DOHH2 (cell line): ENCODE measurements around the gene TNFAIP3.
"Not testable (repeated sequence)": the region's sequence is repeated elsewhere in the genome, so short reads cannot be mapped to it uniquely, and the experiment has no call there.

Source experiments
- H3F3A ChIP-seq: fragments of 200-600 bp; sonication (generic), shearing (Covaris generic); 2 replicates; pipeline ENCODE4 v1.6.0; 2016; ENCODE audit warnings: antibody characterized with exemption, mild to moderate bottlenecking; ENCODE audit not compliant: control insufficient read depth, insufficient read depth
- H3K27ac ChIP-seq: fragments of 200-600 bp; sonication (generic); 2 replicates; pipeline ENCODE4 v1.5.1; 2014; ENCODE audit warnings: low read depth, mild to moderate bottlenecking, low read length, moderate library complexity
- H3K27me3 ChIP-seq: fragments of 200-600 bp; sonication (generic); 2 replicates; pipeline ENCODE4 v1.6.1; 2014; ENCODE audit warnings: mild to moderate bottlenecking, low read length, mixed read lengths; ENCODE audit not compliant: control insufficient read depth
- H3K36me3 ChIP-seq: fragments of 200-600 bp; sonication (generic); 2 replicates; pipeline ENCODE4 v1.6.1; 2014; ENCODE audit warnings: mild to moderate bottlenecking, low read length, moderate library complexity, mixed read lengths; ENCODE audit not compliant: control insufficient read depth
- H3K4me1 ChIP-seq: fragments of 200-600 bp; sonication (generic); 2 replicates; pipeline ENCODE4 v1.6.1; 2014; ENCODE audit warnings: mild to moderate bottlenecking, low read length, mixed read lengths; ENCODE audit not compliant: control insufficient read depth
- H3K4me2 ChIP-seq: fragments of 200-600 bp; sonication (generic); 2 replicates; pipeline ENCODE4 v1.6.0; 2014; ENCODE audit warnings: mild to moderate bottlenecking, low read length, moderate library complexity
- H3K4me3 ChIP-seq: fragments of 200-600 bp; sonication (generic); 2 replicates; pipeline ENCODE4 v1.5.1; 2014; ENCODE audit warnings: mild to moderate bottlenecking, low read length, mixed read lengths
- H3K79me2 ChIP-seq: fragments of 200-600 bp; sonication (generic); 2 replicates; pipeline ENCODE4 v1.6.1; 2014; ENCODE audit warnings: mild to moderate bottlenecking, low read length, mixed read lengths; ENCODE audit not compliant: control insufficient read depth
- H3K9me2 ChIP-seq: fragments of 200-600 bp; sonication (generic); replicated peaks from 2 replicates; pipeline ENCODE4 v1.6.1; 2014; ENCODE audit warnings: mild to moderate bottlenecking, low read length, mixed read lengths; ENCODE audit not compliant: control insufficient read depth
- H3K9me3 ChIP-seq: fragments of 200-600 bp; sonication (generic); 2 replicates; pipeline ENCODE4 v1.6.1; 2014; ENCODE audit warnings: antibody characterized with exemption, low read length, mixed read lengths; ENCODE audit not compliant: control insufficient read depth, insufficient read depth
- H4K20me1 ChIP-seq: fragments of 200-600 bp; sonication (generic); 2 replicates; pipeline ENCODE4 v1.6.0; 2014; ENCODE audit warnings: low read depth, mild to moderate bottlenecking, antibody characterized with exemption, low read length, moderate library complexity; ENCODE audit not compliant: control insufficient read depth, insufficient read depth
- EZH2phosphoT487 ChIP-seq: fragments of 200-600 bp; sonication (generic); IDR thresholded peaks from 2 replicates; pipeline ENCODE4 v1.6.1; 2017; ENCODE audit warnings: borderline replicate concordance, mild to moderate bottlenecking, antibody characterized with exemption, low read length, moderate library complexity, mixed read lengths
- TF ChIP-seq, protein P1 (sequence below): fragments of 200-600 bp; sonication (generic); IDR thresholded peaks from one replicate; pipeline ENCODE4 v1.5.1; 2014; ENCODE audit warnings: antibody characterized with exemption, mild to moderate bottlenecking, low read depth, low read length; ENCODE audit not compliant: poor library complexity, severe bottlenecking

Gene TNFAIP3

DNA sequence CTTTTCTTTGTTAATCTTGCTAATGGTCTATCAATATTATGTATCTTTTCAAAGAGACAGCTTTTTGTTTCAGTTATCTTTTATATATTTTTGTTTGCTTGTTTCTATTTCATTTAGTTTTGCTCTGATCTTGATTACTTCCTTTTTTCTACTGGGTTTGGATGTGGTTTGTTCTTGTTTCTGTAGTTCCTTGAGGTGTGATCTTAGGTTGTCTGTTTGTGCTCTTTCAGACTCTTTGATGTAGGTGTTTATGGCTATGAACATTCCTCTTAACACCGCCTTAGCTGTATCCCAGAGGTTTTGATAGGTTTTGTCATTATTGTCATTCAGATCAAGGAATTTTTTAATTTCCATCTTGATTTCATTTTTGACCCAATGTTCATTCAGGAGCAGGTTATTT is 26.8 kb upstream of the TNFAIP3 start:
- TF ChIP-seq, protein P1, sequence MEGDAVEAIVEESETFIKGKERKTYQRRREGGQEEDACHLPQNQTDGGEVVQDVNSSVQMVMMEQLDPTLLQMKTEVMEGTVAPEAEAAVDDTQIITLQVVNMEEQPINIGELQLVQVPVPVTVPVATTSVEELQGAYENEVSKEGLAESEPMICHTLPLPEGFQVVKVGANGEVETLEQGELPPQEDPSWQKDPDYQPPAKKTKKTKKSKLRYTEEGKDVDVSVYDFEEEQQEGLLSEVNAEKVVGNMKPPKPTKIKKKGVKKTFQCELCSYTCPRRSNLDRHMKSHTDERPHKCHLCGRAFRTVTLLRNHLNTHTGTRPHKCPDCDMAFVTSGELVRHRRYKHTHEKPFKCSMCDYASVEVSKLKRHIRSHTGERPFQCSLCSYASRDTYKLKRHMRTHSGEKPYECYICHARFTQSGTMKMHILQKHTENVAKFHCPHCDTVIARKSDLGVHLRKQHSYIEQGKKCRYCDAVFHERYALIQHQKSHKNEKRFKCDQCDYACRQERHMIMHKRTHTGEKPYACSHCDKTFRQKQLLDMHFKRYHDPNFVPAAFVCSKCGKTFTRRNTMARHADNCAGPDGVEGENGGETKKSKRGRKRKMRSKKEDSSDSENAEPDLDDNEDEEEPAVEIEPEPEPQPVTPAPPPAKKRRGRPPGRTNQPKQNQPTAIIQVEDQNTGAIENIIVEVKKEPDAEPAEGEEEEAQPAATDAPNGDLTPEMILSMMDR = no peak
- no peak for TF ChIP-seq EZH2phosphoT487
- no peaks in the 10 kb centered on the region for H3K9me3 ChIP-seq
- peaks cover 3% of the 10 kb centered on the region; the same call in 1 of the 2 replicates for H3K4me1 ChIP-seq

DNA sequence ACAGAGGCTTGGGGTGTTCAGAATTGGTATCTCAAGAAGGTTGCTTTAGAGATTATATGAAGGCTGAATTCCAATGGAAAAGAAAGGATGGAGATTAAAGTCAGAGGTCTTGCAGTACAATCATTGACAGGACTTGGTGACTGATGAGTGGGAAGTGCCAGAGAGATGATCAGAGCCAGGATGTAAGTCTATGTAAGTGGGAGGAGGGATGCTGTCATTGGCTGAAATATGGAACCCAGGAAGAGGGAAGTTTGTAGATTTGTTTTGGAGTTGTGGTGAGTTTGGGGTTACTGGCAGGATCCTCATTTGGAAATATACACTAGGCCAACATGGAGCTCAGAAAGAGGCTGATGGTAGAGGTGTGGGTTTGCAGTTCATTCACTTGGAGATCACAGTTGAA is 23.8 kb upstream of the TNFAIP3 start:
- no peaks in the 10 kb centered on the region for H4K20me1 ChIP-seq
- H3K9me3 ChIP-seq = no peaks in the 10 kb centered on the region
- H3K4me1 ChIP-seq = peaks cover 6% of the 10 kb centered on the region
- H3K4me3 ChIP-seq = no peak overlapping the region
- no peak for TF ChIP-seq EZH2phosphoT487
- TF ChIP-seq, protein P1 = no peak
- H3K79me2 ChIP-seq = no peaks in the 10 kb centered on the region
- no peaks in the 10 kb centered on the region for H3K9me2 ChIP-seq
- no peaks in the 10 kb centered on the region for H3F3A ChIP-seq
- H3K27me3 ChIP-seq = no peaks in the 10 kb centered on the region
- H3K27ac ChIP-seq = no peak overlapping the region
- H3K36me3 ChIP-seq = no peaks in the 10 kb centered on the region
- H3K4me2 ChIP-seq = no peak overlapping the region

More for the DNA sequence above, 26.8 kb upstream of the TNFAIP3 start:
- no peaks in the 10 kb centered on the region for H3K9me2 ChIP-seq
- no peaks in the 10 kb centered on the region for H3K79me2 ChIP-seq
- no peaks in the 10 kb centered on the region for H3K36me3 ChIP-seq
- H4K20me1 ChIP-seq = no peaks in the 10 kb centered on the region
- no peak overlapping the region for H3K4me3 ChIP-seq
- no peaks in the 10 kb centered on the region for H3K27me3 ChIP-seq
- H3K27ac ChIP-seq = no peak overlapping the region
- H3F3A ChIP-seq = no peaks in the 10 kb centered on the region
- H3K4me2 ChIP-seq = no peak overlapping the region

DNA sequence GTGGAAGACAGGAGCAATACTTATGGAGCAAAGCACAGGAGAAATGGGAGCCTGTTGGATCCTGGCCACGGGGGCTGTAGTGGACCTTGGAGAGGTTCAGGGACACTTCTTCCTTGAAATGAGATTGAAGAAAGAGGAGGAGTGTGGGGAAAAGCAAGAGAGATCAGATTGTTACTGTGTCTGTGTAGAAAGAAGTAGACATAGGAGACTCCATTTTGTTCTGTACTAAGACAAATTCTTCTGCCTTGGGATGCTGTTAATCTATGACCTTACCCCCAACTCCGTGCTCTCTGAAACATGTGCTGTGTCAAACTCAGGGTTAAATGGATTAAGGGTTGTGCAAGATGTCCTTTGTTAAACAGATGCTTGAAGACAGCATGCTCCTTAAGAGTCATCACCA is 22.7 kb upstream of the TNFAIP3 start:
- H4K20me1 ChIP-seq, H3K4me2 ChIP-seq, H3K27me3 ChIP-seq, H3K79me2 ChIP-seq, H3K9me2 ChIP-seq, H3K4me3 ChIP-seq, H3F3A ChIP-seq, H3K9me3 ChIP-seq, H3K27ac ChIP-seq, H3K4me1 ChIP-seq, H3K36me3 ChIP-seq: not testable (repeated sequence)

DNA sequence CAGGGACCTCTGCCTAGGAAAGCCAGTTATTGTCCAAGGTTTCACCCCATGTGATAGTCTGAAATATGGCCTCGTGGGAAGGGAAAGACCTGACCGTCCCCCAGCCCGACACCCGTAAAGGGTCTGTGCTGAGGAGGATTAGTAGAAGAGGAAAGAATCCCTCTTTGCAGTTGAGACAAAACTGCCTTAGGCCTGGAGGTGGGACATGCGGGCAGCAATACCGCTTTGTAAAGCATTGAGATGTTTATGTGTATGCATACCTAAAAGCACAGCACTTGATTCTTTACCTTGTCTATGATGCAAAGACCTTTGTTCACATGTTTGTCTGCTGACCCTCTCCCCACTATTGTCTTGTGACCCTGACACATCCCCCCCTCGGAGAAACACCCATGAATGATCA is 22.3 kb upstream of the TNFAIP3 start:
- H3K9me2 ChIP-seq = not testable (repeated sequence)

More for the DNA sequence above, 22.3 kb upstream of the TNFAIP3 start:
- H4K20me1 ChIP-seq, H3F3A ChIP-seq, H3K9me3 ChIP-seq, H3K4me1 ChIP-seq, H3K4me3 ChIP-seq, H3K79me2 ChIP-seq, H3K36me3 ChIP-seq, H3K4me2 ChIP-seq, H3K27me3 ChIP-seq, H3K27ac ChIP-seq: not testable (repeated sequence)
